Activated CD4-positive, alpha-beta T cell treated with anti-CD3 and anti-CD28 coated beads, Interleukin-2, amount 50 U/mL, for 1 hour (primary cell): ENCODE results near the gene MPHOSPH10.
"Not testable (repeated sequence)": the region's sequence is repeated elsewhere in the genome, so short reads cannot be mapped to it uniquely, and the experiment has no call there.

Experiments used
- DNase-seq: peaks from one replicate; pipeline ENCODE4 v3.0.0-alpha.2; 2020

The MPHOSPH10 gene, protein sequence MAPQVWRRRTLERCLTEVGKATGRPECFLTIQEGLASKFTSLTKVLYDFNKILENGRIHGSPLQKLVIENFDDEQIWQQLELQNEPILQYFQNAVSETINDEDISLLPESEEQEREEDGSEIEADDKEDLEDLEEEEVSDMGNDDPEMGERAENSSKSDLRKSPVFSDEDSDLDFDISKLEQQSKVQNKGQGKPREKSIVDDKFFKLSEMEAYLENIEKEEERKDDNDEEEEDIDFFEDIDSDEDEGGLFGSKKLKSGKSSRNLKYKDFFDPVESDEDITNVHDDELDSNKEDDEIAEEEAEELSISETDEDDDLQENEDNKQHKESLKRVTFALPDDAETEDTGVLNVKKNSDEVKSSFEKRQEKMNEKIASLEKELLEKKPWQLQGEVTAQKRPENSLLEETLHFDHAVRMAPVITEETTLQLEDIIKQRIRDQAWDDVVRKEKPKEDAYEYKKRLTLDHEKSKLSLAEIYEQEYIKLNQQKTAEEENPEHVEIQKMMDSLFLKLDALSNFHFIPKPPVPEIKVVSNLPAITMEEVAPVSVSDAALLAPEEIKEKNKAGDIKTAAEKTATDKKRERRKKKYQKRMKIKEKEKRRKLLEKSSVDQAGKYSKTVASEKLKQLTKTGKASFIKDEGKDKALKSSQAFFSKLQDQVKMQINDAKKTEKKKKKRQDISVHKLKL

DNA sequence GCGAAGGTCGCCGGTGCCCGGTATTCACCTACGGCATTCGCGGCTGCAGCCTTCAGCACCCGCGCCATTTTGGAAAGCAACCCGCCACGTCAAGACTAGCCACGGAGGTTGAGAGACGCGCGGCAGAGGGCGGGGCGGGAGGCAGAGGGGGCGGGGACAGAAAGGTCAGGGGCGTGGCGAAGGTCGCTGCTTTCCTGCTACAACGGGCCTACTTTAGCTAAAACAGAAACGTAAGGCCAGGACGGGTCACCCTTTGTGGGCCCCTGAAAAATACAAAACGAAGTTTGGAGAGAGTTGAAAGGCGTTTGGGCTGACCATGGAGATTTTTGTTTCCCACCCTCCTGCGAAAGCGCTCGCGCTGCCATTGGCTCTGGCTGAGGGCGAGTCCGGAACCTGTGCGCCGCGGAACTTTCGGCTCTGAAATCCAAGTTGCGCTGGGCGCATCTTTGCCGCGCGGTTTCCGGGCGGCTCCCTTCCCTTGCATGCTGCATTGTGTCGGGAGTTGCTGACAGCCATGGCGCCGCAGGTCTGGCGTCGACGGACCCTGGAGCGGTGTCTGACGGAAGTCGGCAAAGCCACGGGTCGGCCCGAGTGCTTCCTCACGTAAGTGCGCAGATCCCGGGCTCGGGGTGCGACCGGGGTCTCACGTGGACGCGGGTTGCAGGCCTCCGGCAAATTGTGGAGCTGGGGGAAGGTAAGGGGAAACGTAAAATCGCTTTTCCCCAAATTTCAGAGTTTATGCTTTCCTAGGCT lies at the start of gene MPHOSPH10, which contains the start of gene MCEE:
TSS of gene MPHOSPH10 (plus strand) at position 483 of the 753 bp plus-strand sequence. CDS start at position 515, 32 bp downstream.
TSS of gene MCEE (minus strand) at position 78 of the 753 bp plus-strand sequence. CDS start at position 68, 10 bp downstream.
- peak; percentile 86 for DNase-seq

DNA sequence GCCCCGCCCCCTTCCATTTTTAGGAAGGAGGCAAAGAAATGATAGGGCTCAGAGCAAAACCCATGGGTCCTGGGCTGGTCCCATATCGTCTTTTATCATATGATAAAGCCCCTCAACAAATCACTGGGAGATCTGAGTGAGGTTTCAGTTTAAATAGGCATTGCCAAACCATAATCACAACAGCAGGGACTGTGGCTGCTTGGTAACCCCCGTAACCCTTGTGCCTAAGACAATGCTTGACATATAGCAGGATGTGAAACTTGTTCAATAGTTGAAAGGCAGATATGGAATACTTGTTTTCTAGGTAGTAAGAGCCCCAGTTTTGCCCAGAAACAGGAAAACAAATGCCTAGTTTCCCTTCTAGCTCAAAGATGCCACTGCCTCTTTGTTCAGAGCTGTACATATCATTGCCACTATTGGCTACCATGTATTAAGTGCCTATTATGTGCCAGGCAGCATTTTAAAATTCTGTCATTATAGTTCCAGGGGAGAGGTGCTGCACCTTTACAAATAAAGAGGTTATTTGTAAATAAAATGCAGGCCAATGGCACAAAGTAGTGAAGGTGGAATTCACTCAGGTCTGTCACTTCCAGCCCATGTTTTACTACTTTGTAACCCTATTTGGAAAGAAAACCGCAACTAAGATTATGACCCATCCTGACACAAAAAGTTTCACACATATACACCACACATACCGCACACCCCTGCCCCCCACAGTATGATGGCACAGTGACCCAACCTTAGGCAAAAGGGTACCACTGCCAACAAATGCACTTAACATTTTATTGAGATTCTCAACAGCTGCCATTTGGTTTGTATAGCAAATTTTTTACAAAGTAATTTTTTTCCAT lies 47.8 kb upstream of the MPHOSPH10 start:
- DNase-seq, result no peak

DNA sequence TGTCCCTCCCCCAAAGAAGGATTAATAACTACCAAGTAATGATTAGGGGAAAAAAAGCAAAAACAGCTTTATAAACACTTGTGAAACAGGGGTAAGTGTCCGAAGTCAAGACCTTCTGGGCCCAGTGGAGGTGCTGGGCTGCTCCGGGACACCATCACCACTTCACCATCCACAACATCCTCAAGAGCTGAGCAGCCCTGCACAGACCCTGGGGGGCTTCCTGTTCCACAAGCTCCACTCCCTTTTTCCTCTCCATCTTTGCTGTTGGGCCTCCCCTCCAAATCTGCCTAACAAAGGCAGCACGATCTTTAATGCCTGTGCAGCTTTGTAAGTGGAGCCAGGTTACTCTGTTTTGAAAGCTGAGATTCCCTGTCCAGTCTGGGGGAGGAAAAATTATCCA lies 47.1 kb upstream of the MPHOSPH10 start:
- DNase-seq, result not testable (repeated sequence)

DNA sequence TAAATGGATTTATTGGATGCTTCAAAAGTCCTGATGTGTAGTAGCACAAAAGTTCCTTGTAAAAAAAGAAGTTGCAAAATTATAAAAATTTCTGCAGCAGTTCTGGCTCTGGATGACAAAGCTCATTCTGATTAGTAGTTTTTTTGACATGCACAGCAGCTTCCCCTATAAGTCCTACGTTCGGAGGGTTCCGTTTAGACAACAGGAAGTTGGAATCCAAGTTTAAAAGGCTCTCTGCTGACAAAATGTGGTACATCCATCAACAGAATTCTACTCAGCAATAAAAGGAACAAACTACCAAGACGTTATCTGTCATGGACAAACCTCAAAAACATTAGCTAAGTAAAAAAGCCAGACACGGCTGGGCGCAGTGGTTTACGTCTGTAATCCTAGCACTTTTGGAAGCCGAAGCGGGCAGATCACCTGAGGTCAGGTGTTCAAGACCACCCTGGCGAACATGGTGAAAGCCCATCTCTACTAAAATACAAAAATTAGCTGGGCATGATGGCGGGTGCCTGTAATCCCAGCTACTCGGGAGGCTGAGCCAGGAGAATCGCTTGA lies 46.6 kb upstream of the MPHOSPH10 start:
- DNase-seq, result not testable (repeated sequence)

DNA sequence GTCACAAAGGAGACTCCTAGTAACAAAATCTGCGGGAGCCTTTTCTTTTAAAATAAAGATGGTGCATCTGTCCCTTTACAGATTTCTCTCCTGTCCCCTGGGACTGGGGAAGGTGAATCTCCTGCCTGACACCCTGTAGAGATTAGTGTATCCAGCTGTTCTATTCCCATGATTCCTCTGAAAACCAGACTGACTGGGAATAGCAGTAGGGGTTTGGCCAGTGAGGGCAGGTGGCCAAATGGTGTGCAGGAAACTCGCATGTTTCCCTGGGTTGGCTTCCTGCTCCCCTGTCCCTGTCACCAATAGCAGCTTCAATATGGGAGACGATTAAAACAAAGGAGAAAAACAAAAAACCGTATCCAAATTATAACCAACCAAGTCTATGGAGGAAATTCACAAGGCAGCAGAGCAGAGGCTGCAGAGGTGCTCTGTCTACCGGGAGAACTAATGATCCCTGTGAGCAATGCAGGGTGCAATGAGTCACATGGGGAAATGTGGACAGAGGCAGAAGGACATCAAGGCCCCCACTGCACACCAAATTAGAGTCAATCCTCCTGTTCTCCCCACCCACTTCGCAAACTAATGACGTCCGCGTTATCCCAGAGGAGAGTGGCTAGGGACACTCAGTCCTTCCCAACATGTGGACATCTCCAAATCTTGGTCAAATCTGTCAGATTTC lies 45.0 kb upstream of the MPHOSPH10 start:
- DNase-seq, result not testable (repeated sequence)

DNA sequence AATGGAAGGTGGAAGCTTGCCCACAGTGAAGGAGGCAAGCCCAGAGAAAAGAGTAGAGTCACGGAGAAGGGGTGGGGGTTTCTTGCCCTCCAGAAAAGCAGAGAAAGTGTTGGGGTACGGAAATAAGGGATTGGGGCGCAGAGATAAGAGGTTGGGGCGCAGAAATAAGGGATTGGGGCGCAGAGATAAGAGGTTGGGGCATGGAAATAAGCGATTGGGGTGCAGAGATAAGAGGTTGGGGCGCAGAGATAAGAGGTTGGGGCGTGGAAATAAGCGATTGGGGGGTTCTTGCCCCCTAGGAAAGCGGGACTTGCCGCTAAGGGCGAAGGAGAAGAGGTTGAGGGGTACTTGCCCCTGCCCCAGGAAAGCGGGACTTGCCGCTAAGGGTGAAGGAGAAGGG lies 41.0 kb upstream of the MPHOSPH10 start:
- DNase-seq, result not testable (repeated sequence)

DNA sequence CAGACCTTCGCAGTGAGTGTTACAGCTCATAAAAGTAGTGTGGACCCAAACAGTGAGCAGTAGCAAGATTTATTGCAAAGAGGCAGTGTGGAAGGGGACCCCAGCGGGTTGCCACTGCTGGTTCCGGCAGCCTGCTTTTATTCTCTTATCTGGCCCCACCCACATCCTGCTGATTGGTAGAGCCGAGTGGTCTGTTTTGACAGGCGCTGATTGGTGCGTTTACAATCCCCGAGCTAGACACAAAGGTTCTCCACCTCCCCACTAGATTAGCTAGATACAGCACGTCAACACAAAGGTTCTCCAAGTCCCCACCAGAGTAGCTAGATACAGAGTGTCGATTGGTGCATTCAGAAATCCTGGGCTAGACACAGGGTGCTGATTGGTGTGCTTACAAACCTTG lies 38.6 kb upstream of the MPHOSPH10 start:
- DNase-seq, result not testable (repeated sequence)

DNA sequence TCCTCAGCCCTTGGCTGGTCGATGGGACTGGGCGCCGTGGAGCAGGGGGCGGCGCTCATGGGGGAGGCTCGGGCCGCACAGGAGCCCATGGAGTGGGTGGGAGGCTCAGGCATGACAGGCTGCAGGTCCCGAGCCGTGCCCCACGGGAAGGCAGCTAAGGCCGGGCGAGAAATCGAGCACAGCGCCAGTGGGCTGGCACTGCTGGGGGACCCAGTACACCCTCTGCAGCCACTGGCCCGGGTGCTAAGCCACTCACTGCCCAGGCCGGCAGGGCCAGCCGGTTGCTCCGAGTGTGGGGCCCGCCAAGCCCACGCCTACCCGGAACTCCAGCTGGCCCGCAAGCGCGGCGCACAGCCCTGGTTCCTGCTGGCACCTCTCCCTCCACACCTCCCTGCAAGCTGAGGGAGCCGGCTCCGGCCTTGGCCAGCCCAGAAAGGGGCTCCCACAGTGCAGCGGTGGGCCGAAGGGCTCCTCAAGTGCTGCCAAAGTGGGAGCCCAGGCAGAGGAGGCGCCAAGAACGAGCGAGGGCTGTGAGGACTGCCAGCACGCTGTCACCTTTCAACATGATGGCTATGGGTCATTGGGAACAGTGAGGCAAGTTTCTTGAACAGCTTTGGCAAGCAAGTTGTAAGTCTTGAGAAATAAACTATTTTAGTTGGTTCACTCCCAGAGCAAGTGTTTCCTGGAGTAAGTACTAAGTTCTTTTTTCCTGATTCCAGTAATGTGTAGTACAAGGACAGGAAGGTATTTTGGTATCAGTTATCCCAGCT lies 37.8 kb upstream of the MPHOSPH10 start:
- DNase-seq, result not testable (repeated sequence)

DNA sequence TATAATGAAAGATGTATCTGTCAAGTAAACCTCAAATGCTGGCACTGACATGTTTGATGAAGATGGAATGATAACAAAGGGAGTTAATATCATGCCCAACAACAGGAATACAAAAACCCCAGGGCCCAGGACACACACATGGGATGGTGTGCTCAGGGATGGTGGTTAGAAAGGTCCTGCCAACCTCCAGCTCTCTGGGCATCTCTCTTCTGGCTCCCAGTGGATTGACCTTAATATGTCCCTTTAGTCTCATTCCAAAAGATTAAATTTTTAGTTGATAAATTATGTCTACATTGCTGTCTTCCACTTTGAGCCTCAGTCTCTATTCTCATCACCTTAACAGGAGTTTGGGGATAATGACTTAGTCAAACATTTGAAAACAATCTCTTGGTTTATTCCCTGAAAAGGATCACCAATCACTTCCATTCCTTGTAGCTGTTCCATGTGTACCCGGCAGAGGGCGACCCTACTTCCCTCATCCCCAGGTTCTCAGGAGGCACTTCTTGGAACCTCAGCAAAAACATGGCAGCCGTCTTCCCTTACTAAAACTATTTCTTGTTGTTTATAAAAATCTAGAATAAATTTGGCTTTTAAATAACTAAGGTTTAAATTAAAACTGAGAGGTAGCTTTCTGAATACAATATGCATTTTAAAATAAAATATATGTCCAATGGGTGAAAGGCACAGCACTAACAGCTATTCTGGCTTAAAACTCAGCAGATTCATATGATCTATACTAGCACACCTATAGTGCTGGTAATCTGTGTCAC lies 30.1 kb upstream of the MPHOSPH10 start:
- peak; percentile 31 for DNase-seq

DNA sequence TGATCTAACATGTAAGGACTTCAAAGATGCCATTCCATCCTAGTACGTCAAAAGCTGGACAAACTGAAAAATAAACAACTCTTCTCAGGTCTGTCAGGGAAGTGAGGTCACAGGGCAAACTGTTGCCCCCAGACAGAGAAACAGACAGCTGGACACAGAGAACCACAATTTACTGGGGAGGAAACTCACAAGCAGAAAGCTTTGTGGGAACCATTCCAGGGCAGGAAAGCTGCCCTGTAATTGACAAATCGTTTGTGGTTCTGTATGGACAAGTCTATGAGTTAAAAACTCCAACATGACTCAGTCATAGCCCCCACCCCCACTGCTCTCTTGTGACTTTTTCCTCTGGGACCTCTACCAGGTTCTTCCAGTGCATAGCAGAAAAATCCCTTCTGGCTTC lies 28.8 kb upstream of the MPHOSPH10 start:
- no peak for DNase-seq

DNA sequence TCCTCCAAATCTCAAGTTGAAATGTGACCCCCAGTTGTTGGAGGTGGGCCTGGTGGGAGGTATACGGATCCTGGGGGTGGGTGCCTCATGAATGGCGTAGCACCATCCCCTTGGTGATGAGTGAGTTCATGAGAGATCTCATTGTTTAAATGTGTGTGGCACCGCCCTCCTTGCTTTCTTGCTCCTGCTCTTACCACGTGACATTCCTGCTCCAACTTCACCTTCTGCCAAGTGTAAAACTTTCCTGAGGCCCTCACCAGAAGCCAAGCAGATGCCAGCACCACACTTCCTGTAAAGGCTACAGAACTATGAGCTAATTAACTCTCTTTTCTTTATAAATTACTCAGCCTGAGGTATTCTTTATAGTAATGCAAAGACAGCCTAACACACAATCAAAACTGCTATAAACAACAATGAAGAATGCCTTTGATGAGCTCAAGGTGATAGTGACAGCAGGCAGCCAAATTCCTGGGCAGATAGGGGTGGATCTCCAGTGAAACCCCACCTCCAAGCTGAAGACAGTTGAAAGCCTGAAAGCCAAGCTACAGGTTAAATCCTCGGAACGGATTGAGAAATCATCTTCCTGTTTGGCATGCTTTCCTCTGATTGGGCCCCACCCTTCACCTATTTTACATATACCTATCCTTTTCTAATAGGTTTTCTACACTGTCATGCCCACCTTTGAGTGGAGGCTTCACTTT lies 27.3 kb upstream of the MPHOSPH10 start:
- no peak for DNase-seq

DNA sequence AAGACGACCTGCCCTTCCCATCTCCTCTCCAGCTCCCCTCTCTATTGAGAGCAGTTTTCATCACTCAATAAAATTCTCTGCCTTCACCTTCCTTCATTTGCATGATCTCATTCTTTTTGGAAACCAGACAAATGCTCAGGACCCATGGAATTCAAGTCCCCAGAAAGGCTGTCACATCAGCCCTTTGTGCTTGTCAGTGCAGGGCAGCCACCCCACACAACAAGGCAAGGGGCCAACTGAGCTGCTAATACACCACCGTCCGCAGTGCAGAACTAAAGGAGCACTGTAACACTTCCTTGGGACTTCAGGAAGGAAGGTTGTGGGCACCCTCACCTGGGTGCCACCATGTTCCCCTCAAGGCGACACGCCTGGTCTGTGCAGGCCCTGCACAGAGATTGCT lies 26.6 kb upstream of the MPHOSPH10 start:
- no peak for DNase-seq

DNA sequence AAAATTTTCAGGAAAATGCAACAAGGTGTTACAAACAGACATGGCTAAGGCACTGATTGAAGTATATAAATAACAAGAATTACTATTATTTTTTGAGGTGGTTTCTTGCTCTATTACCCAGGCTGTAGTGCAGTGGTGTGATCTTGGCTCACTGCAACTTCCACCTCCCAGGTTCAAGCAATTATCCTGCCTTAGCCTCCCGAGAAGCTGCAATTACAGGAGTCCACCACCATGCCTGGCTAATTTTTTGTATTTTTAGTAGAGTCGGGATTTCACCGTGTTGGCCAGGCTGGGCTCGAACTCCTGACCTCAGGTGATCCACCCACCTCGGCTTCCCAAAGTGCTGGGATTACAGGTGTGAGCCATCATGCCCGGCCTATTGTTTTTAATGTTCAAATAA lies 24.0 kb upstream of the MPHOSPH10 start:
- not testable (repeated sequence) for DNase-seq

DNA sequence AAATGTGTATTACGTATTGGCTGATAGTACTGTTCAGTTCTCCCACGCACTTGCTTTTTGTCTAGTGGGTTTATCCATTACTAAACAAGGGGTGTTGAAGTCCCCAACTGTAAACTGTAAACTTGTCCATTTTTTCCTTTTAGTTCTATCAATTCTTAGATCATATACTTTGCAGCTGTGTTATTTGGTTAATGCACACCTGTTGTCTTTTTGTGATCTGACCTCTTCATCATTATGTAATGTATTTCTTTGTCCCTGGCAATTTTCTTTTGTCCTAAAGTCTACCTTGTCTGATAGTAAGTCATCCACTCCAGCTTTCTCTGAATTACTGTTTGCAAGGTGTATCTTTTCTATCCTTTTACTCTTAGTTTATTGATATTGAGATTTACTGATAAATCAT lies 22.3 kb upstream of the MPHOSPH10 start:
- DNase-seq, result no peak

DNA sequence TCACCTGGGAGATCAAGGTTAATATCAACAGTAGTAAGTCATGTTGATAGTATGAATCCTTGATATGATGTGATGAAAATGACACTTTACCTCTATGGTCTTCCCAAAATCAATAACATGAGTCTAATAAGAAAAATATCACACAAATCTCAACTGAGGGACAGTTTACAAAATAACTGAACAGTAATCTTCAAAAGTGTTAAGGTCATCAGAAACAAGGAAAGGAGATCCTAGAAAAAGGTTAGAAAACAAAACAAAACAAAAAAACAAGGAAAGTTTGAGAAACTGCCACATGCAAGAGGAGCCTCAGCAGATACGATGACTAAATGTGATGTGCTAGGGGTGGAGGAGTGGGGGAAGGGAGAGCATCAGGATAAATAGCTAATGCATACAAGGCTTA lies 16.6 kb upstream of the MPHOSPH10 start:
- DNase-seq, result no peak

DNA sequence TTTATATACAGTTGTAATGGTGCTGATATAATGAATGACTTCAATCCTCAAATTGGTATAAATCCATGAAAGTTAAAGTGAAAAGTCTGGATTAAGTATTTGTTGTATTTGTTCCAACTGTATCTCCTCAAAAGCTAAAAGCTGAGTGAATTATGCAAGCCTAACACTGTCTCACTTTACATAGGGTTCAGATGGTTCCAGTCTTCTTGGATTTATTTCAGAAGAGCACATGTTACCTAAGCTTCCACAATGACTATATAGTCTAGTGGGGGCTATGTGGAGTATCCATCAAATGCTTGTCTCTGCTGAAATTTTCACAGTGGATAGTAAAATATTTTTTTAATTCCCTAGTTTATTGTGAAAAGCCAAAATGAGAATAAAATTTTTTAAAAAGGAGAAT lies 13.4 kb upstream of the MPHOSPH10 start:
- no peak for DNase-seq

DNA sequence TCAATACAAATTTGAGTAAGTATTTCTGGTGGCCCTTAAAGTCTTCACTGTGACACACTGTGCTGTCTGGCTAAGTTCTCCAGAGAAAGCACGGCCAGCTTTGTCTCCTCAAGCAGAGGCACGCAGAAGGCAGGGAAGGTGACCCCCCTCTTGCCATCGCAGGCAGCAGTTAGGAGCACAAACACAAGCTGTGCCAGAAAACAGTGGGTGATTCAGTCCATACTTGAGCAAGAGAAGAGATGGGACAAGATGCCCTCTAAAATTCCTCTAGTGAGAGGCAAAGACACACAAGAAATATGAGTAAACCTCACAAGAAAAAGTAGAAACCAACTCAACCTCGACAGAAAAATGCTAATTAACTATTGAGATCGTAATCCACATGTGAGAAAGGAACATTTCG lies 10.2 kb upstream of the MPHOSPH10 start:
- no peak for DNase-seq

DNA sequence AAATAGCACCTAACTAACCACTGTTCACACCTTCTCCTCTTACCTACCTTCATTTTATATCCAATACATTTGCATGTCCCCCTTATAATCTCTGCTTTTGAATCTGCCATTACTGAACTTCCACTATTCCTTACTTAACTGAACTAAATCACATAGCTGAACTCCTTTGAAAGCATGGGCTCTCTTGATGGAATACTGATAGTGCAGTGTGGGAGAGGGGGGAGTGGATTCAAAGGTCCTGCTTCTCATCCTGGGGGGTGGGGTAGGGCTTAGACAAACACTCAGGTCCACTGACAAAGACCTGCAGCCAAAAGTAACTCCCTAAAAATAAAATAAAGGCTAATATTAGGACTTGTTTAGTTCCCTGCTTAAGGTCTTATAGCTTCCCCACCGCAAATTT lies 9.0 kb upstream of the MPHOSPH10 start:
- no peak for DNase-seq
